Suprapubic skin (tissue), 4 donors: ENCODE measurements around the gene WDR62. TPM values are rescaled to one million over a fixed set of nuclear protein-coding genes. Genes with fewer than 3 reads are reported as not detected.

Source experiments
- DNase-seq, 2 donors: peaks; one replicate each; pipeline ENCODE4 v3.0.0-alpha.2; 2019; ENCODE audit warnings: low spot score in 2 of 2
- H3K27ac ChIP-seq: fragments of 200-600 bp; sonication (generic); one replicate; pipeline ENCODE4 v1.5.1; 2019
- H3K27me3 ChIP-seq: fragments of 200-600 bp; sonication (generic); one replicate; pipeline ENCODE4 v1.5.1; 2019
- H3K36me3 ChIP-seq: fragments of 200-600 bp; sonication (generic); one replicate; pipeline ENCODE4 v1.5.1; 2019
- H3K4me1 ChIP-seq: fragments of 200-600 bp; sonication (generic); one replicate; pipeline ENCODE4 v1.5.1; 2019
- H3K4me3 ChIP-seq: fragments of 200-600 bp; sonication (generic); one replicate; pipeline ENCODE4 v1.5.1; 2019; ENCODE audit warnings: mild to moderate bottlenecking
- H3K9me3 ChIP-seq: fragments of 200-600 bp; sonication (generic); one replicate; pipeline ENCODE4 v1.5.1; 2019
- CTCF ChIP-seq, 2 donors: fragments of 200-600 bp in 1 of 2; fragments of 450-650 bp in 1 of 2; sonication (generic) in 1 of 2; IDR thresholded peaks; one replicate each; pipeline ENCODE4 v1.5.1; 2016 to 2019; ENCODE audit warnings: antibody characterized with exemption in 2 of 2, mild to moderate bottlenecking in 1 of 2, moderate library complexity in 1 of 2
- EP300 ChIP-seq: sonication (generic); formaldehyde crosslinking; IDR thresholded peaks from one replicate; pipeline ENCODE4 v1.6.1; 2017; ENCODE audit warnings: antibody characterized with exemption
- POLR2A ChIP-seq, 2 donors: fragments of 450-650 bp; IDR thresholded peaks; one replicate each; pipeline ENCODE4 v1.6.1; 2017; ENCODE audit warnings: antibody characterized with exemption in 2 of 2, mild to moderate bottlenecking in 2 of 2, moderate library complexity in 2 of 2
- POLR2AphosphoS5 ChIP-seq, 3 donors: sonication (generic); formaldehyde crosslinking; IDR thresholded peaks; one replicate each; pipeline ENCODE4 v1.6.1; 2017; ENCODE audit warnings: antibody characterized with exemption in 3 of 3
- WGBS: methylation state at CpG from one replicate; pipeline ENCODE4 v1.1.5; 2018; 5-methylcytosine and 5-hydroxymethylcytosine counted together
- total RNA-seq, 4 donors: library from RNA; depleted of rRNA; stranded (reverse); fragments of >200 nt; gene quantifications; one replicate each; pipeline ENCODE4 v1.1.0, GENCODE V29; 2016

WDR62 gene
- total RNA-seq, 4 donors from 2014 or later, result 1.4 to 3.7 (median 1.8) TPM

DNA sequence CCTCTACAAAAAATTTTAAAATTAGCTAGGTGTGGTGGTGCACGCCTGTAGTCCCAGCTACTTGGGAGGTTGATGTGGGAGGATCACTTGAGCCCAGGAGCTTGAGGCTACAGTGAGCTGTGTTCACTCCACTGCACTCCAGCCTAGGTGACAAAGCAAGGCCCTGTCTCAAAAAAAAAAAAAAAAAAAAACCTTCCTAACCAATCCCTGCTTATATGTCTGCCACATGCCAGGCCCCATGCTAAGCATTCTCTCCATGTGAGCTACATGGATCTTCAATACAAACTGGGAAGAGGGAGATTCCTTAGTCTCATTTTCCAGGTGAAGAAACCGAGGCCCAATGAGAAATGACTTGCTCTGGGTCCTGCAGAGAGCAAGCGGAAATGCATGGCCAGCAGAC, 54.0 kb downstream of the WDR62 start:
- H3K27me3 ChIP-seq, result no peaks in the 10 kb centered on the region
- H3K9me3 ChIP-seq, result no peaks in the 10 kb centered on the region
- peaks cover 28% of the 10 kb centered on the region for H3K36me3 ChIP-seq
- peaks cover 5% of the 10 kb centered on the region for H3K4me1 ChIP-seq
- WGBS, result 96% methylated on average over 3 of the region's 3 CpGs
- no peak for TF ChIP-seq CTCF (IDR thresholded peaks at IDR 0.05)
- no peak for TF ChIP-seq POLR2AphosphoS5 (IDR thresholded peaks at IDR 0.05)
- TF ChIP-seq EP300, result no peak
- TF ChIP-seq POLR2A (IDR thresholded peaks at IDR 0.05), result no peak
- DNase-seq, result no peak
- no peak overlapping the region for H3K4me3 ChIP-seq
- no peak overlapping the region for H3K27ac ChIP-seq

DNA sequence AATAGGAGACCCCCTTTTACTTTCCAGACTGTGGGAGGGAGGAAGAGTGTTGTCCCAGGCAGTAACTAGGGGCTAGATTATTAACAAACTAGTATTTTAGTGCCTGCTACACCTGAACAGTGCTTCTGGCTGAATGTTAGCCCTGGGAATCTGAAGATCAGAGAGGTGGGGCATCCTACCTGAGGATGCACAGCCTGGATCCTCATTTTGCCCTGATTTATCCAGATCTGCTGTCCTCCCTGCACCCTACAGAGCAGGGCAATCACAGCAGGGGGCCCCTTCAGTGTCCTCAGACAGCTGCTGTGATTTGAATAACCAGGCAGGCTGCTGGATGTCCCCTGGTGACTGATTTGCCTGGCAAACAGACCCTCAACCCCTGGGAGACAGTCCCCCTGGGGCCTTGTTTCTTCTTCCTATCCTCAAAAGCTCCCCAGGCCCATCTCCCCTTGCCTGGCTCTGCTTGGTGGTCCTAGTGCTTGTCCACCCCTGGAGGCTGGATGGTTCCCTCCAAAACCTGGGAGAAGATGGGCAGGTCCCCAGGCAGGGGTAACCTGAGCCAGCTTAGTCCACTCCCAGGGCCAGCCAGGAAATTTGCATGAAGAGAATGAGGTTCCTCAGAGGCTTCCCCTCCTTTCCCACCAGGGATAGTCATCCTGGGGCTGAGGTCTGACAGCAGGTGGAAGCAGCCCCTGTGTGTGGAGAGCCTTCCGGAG, 55.9 kb downstream of the WDR62 start, which contains the start of gene OVOL3:
Gene OVOL3 (plus strand): TSS at position 657 of the 713 bp plus-strand sequence. CDS start 60 bp downstream, outside the sequence.
- no peak within 1 kb of the TSS for H3K27ac ChIP-seq
- H3K9me3 ChIP-seq, result no peaks in the 10 kb centered on the region
- H3K4me3 ChIP-seq, result no peak within 1 kb of the TSS
- no CpG with 5 or more reads among the region's 1 CpG for WGBS
- peaks cover 19% of the 10 kb centered on the region for H3K4me1 ChIP-seq
- no peak for TF ChIP-seq POLR2A (IDR thresholded peaks at IDR 0.05)
- no peak for TF ChIP-seq CTCF (IDR thresholded peaks at IDR 0.05)
- no peak for TF ChIP-seq POLR2AphosphoS5 (IDR thresholded peaks at IDR 0.05)
- no peak for TF ChIP-seq EP300
- DNase-seq, result no peak
- H3K27me3 ChIP-seq, result no peaks in the 10 kb centered on the region
- H3K36me3 ChIP-seq, result peaks cover 28% of the 10 kb centered on the region

DNA sequence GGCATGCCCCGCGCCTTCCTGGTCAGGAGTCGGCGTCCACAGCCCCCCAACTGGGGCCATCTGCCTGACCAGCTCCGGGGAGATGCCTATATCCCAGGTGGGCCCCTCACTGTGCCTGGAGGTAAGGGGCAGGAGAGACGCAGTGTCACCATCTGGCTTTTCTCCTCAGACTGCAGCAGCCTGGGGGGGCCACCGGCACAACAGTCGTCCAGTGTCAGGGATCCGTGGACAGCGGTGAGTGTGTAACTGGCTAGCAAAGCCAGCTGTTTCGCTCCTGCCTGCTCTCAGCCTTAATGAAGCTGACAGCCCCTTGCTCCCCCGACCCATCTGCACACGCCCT, 56.5 kb downstream of the WDR62 start:
- 85% methylated on average over 7 of the region's 13 CpGs for whole genome bisulfite sequencing
- no peaks in the 10 kb centered on the region for H3K27me3 ChIP-seq
- no peak for TF ChIP-seq POLR2A (IDR thresholded peaks at IDR 0.05)
- H3K27ac ChIP-seq, result no peak overlapping the region
- no peak overlapping the region for H3K4me3 ChIP-seq
- H3K9me3 ChIP-seq, result no peaks in the 10 kb centered on the region
- peaks cover 28% of the 10 kb centered on the region for H3K36me3 ChIP-seq
- peaks cover 25% of the 10 kb centered on the region for H3K4me1 ChIP-seq
- DNase-seq, result no peak

DNA sequence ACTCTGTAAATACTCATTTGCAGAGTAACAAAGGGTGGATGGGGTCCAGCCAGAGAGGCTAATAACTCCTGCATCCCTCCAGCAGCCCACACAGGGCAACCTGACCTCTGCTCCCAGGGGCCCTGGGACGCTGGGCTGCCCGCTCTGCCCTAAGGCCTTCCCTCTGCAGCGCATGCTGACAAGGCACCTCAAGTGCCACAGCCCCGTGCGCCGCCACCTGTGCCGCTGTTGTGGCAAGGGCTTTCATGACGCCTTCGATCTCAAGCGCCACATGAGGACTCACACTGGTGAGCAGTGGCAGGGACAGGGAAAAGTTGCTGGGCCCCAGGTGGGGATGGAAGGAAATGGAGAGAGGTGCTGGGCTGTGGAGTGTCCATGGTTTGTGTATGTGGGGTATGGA, 58.0 kb downstream of the WDR62 start:
- WGBS, result 100% methylated on average over 7 of the region's 10 CpGs
- no peak for TF ChIP-seq POLR2AphosphoS5 (IDR thresholded peaks at IDR 0.05)
- no peak for TF ChIP-seq CTCF (IDR thresholded peaks at IDR 0.05)
- no peak for TF ChIP-seq POLR2A (IDR thresholded peaks at IDR 0.05)
- no peak for TF ChIP-seq EP300

DNA sequence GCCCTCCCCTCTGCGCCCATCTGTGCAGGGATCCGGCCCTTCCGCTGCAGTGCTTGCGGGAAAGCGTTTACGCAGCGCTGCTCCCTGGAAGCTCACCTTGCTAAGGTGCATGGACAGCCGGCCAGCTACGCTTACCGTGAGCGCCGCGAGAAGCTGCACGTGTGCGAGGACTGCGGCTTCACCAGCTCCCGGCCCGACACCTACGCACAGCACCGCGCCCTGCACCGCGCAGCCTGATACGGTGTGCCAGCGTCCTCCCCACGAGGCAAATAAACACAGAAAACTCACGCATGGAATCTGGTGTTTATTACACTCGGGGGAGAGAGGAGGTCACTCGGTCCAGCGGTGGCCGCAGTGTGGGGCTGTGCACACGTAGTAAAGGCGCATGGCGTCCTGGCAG, 58.7 kb downstream of the WDR62 start:
- 91% methylated on average over 34 of the region's 34 CpGs for WGBS

More for the DNA sequence above, 58.0 kb downstream of the WDR62 start:
- Histone ChIP-seq H3K27me3 (no peaks in the 10 kb centered on the region), H3K36me3 (peaks cover 23% of the 10 kb centered on the region), H3K9me3 (no peaks in the 10 kb centered on the region), H3K4me3 (no peak overlapping the region), H3K27ac (no peak overlapping the region), H3K4me1 (peaks cover 35% of the 10 kb centered on the region)
- no peak for DNase-seq

More for the DNA sequence above, 58.7 kb downstream of the WDR62 start:
- no peaks in the 10 kb centered on the region for H3K27me3 ChIP-seq
- peaks cover 28% of the 10 kb centered on the region for H3K36me3 ChIP-seq
- no peaks in the 10 kb centered on the region for H3K9me3 ChIP-seq
- DNase-seq, result no peak
- peaks cover 38% of the 10 kb centered on the region for H3K4me1 ChIP-seq
- no peak overlapping the region for H3K27ac ChIP-seq
- peak overlapping the region; percentile 80 for H3K4me3 ChIP-seq
- TF ChIP-seq POLR2AphosphoS5 (IDR thresholded peaks at IDR 0.05) (no peak), EP300 (no peak), POLR2A (IDR thresholded peaks at IDR 0.05) (no peak), CTCF (IDR thresholded peaks at IDR 0.05) (no peak)
